ENCODE results near the gene CCDC146.
"Not testable (repeated sequence)": the region's sequence is repeated elsewhere in the genome, so short reads cannot be mapped to it uniquely, and the experiment has no call there.

Gene CCDC146

GRCh38 chr7:77330169-77330882 is 207.9 kb downstream of the CCDC146 start:
- H3K27me3 ChIP-seq (ENCODE audit: control insufficient read depth, insufficient read depth, low read length): no peaks in the 10 kb centered on the region
- H3K9me3 ChIP-seq (ENCODE audit: control insufficient read depth, insufficient read depth, low read depth, low read length): no peaks in the 10 kb centered on the region
- peaks cover 25% of the 10 kb centered on the region; the same call in 1 of the 2 replicates for H3K4me1 ChIP-seq (ENCODE audit: control insufficient read depth, insufficient read depth, low read length)
- no peaks in the 10 kb centered on the region for H3K36me3 ChIP-seq (ENCODE audit: control insufficient read depth, insufficient read depth, low read length)
- no peak overlapping the region for H3K27ac ChIP-seq (ENCODE audit: low read depth, low read length)
- no peak overlapping the region for H3K9ac ChIP-seq (ENCODE audit: low read length)
- no peak overlapping the region for H3K4me3 ChIP-seq (ENCODE audit: low read depth, low read length)

GRCh38 chr7:77331938-77332695 is 209.7 kb downstream of the CCDC146 start:
- Histone ChIP-seq H3K27ac (ENCODE audit: low read depth, low read length) (no peak overlapping the region), H3K27me3 (ENCODE audit: control insufficient read depth, insufficient read depth, low read length) (no peaks in the 10 kb centered on the region), H3K9ac (ENCODE audit: low read length) (no peak overlapping the region), H3K4me3 (ENCODE audit: low read depth, low read length) (no peak overlapping the region), H3K9me3 (ENCODE audit: control insufficient read depth, insufficient read depth, low read depth, low read length) (no peaks in the 10 kb centered on the region), H3K4me1 (ENCODE audit: control insufficient read depth, insufficient read depth, low read length) (peaks cover 16% of the 10 kb centered on the region; the same call in 1 of the 2 replicates), H3K36me3 (ENCODE audit: control insufficient read depth, insufficient read depth, low read length) (no peaks in the 10 kb centered on the region)

GRCh38 chr7:77334039-77334438 is 211.6 kb downstream of the CCDC146 start:
- not testable (repeated sequence) for H3K4me3 ChIP-seq (ENCODE audit: low read depth, low read length); H3K36me3 ChIP-seq (ENCODE audit: control insufficient read depth, insufficient read depth, low read length); H3K27ac ChIP-seq (ENCODE audit: low read depth, low read length); H3K9ac ChIP-seq (ENCODE audit: low read length); H3K27me3 ChIP-seq (ENCODE audit: control insufficient read depth, insufficient read depth, low read length); H3K9me3 ChIP-seq (ENCODE audit: control insufficient read depth, insufficient read depth, low read depth, low read length)
- H3K4me1 ChIP-seq (ENCODE audit: control insufficient read depth, insufficient read depth, low read length): peaks cover 12% of the 10 kb centered on the region; the same call in 1 of the 2 replicates

- no peak overlapping the region for H3K9ac ChIP-seq (ENCODE audit: low read length)
- no peaks in the 10 kb centered on the region for H3K36me3 ChIP-seq (ENCODE audit: control insufficient read depth, insufficient read depth, low read length)
- H3K9me3 ChIP-seq (ENCODE audit: control insufficient read depth, insufficient read depth, low read depth, low read length): 0 out of 2 replicates have a peak, but pooled peaks cover 2% of the 10 kb centered on the region
- H3K27me3 ChIP-seq (ENCODE audit: control insufficient read depth, insufficient read depth, low read length): no peaks in the 10 kb centered on the region
- H3K4me3 ChIP-seq (ENCODE audit: low read depth, low read length): no peak overlapping the region
- no peak overlapping the region for H3K27ac ChIP-seq (ENCODE audit: low read depth, low read length)
- H3K4me1 ChIP-seq (ENCODE audit: control insufficient read depth, insufficient read depth, low read length): peaks cover 27% of the 10 kb centered on the region; the same call in 1 of the 2 replicates
Observed at GRCh38 chr7:77335581-77335980, 213.2 kb downstream of the CCDC146 start.

- no peaks in the 10 kb centered on the region for H3K36me3 ChIP-seq (ENCODE audit: control insufficient read depth, insufficient read depth, low read length)
- H3K9me3 ChIP-seq (ENCODE audit: control insufficient read depth, insufficient read depth, low read depth, low read length): 0 out of 2 replicates have a peak, but pooled peaks cover 2% of the 10 kb centered on the region
- H3K9ac ChIP-seq (ENCODE audit: low read length): no peak overlapping the region
- H3K27ac ChIP-seq (ENCODE audit: low read depth, low read length): no peak overlapping the region
- H3K27me3 ChIP-seq (ENCODE audit: control insufficient read depth, insufficient read depth, low read length): no peaks in the 10 kb centered on the region
- H3K4me3 ChIP-seq (ENCODE audit: low read depth, low read length): no peak overlapping the region
- peaks cover 22% of the 10 kb centered on the region; the same call in 1 of the 2 replicates for H3K4me1 ChIP-seq (ENCODE audit: control insufficient read depth, insufficient read depth, low read length)
Observed at GRCh38 chr7:77337456-77337990, 215.1 kb downstream of the CCDC146 start.

GRCh38 chr7:77338260-77338659 is 215.8 kb downstream of the CCDC146 start:
- Histone ChIP-seq H3K9ac (ENCODE audit: low read length) (no peak overlapping the region), H3K9me3 (ENCODE audit: control insufficient read depth, insufficient read depth, low read depth, low read length) (0 out of 2 replicates have a peak, but pooled peaks cover 2% of the 10 kb centered on the region), H3K4me3 (ENCODE audit: low read depth, low read length) (no peak overlapping the region), H3K27ac (ENCODE audit: low read depth, low read length) (no peak overlapping the region), H3K27me3 (ENCODE audit: control insufficient read depth, insufficient read depth, low read length) (no peaks in the 10 kb centered on the region), H3K4me1 (ENCODE audit: control insufficient read depth, insufficient read depth, low read length) (peaks cover 22% of the 10 kb centered on the region; the same call in 1 of the 2 replicates), H3K36me3 (ENCODE audit: control insufficient read depth, insufficient read depth, low read length) (no peaks in the 10 kb centered on the region)

DNA sequence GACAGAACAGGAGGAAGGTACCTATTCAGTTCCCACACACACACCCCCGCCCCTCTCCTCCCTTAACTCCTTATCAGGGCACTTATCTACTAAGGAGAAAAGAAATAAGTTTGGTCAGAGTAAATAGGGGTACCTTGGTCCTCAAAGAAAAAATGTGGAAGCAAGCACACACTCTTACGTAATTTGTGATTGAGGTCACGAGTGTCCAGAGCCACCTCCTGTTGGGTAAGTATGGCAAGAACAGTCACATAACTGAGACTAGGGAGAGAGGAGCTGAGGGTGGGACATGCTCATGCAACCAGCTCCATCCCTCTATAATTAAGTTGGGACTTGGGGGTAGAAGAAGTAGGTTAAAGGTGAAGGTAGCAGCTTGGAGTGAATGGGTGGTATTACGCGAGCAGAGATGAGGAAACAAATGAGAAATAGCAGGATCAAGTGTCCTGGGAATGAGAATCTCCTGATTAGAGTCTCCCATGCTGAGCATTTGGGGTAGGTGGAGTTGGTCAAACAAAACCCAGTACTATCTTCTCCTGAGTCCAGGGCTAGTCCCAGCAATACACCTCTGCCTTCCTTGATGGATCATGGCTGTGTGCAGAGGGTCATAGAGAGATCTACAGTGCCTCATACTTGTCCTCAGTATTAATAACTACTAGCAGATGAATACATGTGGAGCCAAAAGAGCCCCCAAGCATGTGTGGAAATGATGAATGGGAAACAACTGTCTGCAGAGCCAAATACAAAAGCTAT is 216.6 kb downstream of the CCDC146 start:
- H3K27ac ChIP-seq (ENCODE audit: low read depth, low read length): peak overlapping the region; percentile 40; the same call in 1 of the 2 replicates
- H3K27me3 ChIP-seq (ENCODE audit: control insufficient read depth, insufficient read depth, low read length): no peaks in the 10 kb centered on the region
- peaks cover 29% of the 10 kb centered on the region; the same call in 1 of the 2 replicates for H3K4me1 ChIP-seq (ENCODE audit: control insufficient read depth, insufficient read depth, low read length)

DNA sequence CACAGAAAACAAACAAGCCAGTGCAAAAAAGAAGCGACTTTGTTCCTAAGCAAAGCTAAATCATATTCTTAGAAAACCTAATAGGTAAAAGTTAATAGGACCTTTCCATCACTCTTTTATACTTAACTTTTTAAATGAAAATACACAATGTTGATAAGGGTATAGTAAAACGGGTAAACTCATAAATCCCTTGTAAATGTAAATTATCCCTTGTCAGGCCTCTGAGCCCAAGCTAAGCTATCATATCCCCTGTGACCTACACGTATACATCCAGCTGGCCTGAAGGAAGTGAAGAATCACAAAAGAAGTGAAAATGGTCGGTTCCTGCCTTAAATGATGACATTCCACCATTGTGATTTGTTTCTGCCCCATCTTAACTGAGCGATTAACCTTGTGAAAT is 217.3 kb downstream of the CCDC146 start:
- Histone ChIP-seq H3K27ac (ENCODE audit: low read depth, low read length) (peak overlapping the region; percentile 40; the same call in 1 of the 2 replicates), H3K9ac (ENCODE audit: low read length) (peak overlapping the region; percentile 67), H3K4me1 (ENCODE audit: control insufficient read depth, insufficient read depth, low read length) (peaks cover 34% of the 10 kb centered on the region; the same call in 1 of the 2 replicates), H3K9me3 (ENCODE audit: control insufficient read depth, insufficient read depth, low read depth, low read length) (0 out of 2 replicates have a peak, but pooled peaks cover 2% of the 10 kb centered on the region), H3K27me3 (ENCODE audit: control insufficient read depth, insufficient read depth, low read length) (no peaks in the 10 kb centered on the region), H3K4me3 (ENCODE audit: low read depth, low read length) (peak overlapping the region; percentile 37; the same call in 1 of the 2 replicates), H3K36me3 (ENCODE audit: control insufficient read depth, insufficient read depth, low read length) (no peaks in the 10 kb centered on the region; the same call in 1 of the 2 replicates)

More for the DNA sequence above, 216.6 kb downstream of the CCDC146 start:
- H3K9me3 ChIP-seq (ENCODE audit: control insufficient read depth, insufficient read depth, low read depth, low read length): 0 out of 2 replicates have a peak, but pooled peaks cover 2% of the 10 kb centered on the region
- H3K36me3 ChIP-seq (ENCODE audit: control insufficient read depth, insufficient read depth, low read length): no peaks in the 10 kb centered on the region
- H3K9ac ChIP-seq (ENCODE audit: low read length): peak overlapping the region; percentile 67
- no peak overlapping the region; the same call in 1 of the 2 replicates for H3K4me3 ChIP-seq (ENCODE audit: low read depth, low read length)
